ENCODE measurements around the gene PLEKHD1. TPM values are rescaled to one million over a fixed set of nuclear protein-coding genes. Genes with fewer than 3 reads are reported as not detected.
"Not testable (repeated sequence)": the region's sequence is repeated elsewhere in the genome, so short reads cannot be mapped to it uniquely, and the experiment has no call there.

PLEKHD1 gene
- total RNA-seq, 1 donor from 2014 or later, result 0.48 TPM

DNA sequence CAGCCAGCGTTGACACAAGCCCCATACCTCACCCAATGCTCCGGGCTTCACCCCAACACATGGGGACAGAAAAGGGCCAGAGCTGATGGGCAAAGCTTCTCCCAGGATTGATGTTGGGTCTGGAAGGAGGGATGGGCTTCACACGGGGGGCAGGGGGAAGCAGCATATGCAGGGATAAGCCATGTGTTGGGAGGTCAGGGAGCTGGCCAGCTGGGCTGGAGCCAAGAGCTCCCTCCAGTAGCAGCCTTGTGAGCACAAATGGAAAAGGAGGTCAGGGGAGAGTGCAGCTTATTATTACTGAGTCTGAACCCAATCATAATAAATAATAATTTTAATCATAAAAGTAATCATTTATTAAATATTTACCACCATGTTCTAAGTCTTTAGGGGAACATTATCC lies 9.3 kb downstream of the PLEKHD1 start:
- Mint-ChIP-seq H3K36me3 (no peaks in the 10 kb centered on the region), H3K27ac (no peak overlapping the region), H3K4me3 (no peak overlapping the region), H3K27me3 (peaks cover 45% of the 10 kb centered on the region), H3K9me3 (no peaks in the 10 kb centered on the region), H3K4me1 (ENCODE audit: unreplicated experiment) (no peaks in the 10 kb centered on the region)
- DNase-seq (ENCODE audit: extremely low spot score, unreplicated experiment), result no peak
- TF ChIP-seq, protein P1, sequence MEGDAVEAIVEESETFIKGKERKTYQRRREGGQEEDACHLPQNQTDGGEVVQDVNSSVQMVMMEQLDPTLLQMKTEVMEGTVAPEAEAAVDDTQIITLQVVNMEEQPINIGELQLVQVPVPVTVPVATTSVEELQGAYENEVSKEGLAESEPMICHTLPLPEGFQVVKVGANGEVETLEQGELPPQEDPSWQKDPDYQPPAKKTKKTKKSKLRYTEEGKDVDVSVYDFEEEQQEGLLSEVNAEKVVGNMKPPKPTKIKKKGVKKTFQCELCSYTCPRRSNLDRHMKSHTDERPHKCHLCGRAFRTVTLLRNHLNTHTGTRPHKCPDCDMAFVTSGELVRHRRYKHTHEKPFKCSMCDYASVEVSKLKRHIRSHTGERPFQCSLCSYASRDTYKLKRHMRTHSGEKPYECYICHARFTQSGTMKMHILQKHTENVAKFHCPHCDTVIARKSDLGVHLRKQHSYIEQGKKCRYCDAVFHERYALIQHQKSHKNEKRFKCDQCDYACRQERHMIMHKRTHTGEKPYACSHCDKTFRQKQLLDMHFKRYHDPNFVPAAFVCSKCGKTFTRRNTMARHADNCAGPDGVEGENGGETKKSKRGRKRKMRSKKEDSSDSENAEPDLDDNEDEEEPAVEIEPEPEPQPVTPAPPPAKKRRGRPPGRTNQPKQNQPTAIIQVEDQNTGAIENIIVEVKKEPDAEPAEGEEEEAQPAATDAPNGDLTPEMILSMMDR (conservative IDR thresholded peaks at IDR 0.05), result no peak

DNA sequence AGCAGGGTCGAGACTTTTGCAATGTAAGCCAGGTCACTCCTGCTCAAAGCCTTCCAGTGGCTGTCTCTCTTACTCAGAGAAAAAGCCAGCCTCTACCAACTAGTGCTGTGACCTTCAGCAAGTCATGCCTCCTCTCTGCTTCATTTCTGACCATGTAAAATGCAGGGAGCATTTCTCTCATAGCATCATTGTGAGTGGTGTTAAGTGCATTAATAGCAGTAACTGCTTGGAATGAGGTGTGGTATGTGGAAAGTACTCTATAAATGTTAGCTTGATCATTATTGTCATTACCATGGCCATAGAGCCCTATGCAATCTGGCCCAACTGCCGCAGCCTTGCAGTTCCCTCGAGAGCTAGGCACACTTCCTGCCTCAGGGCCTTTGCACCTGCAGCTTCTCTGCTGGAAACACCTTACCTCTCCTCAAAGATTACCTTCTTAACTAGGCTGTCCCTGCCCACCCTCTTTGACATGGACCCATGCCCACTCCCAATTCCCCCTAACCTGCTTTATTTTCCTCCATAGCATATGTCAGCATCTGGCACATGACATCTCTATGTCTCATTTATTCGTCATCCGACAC lies 10.9 kb downstream of the PLEKHD1 start:
- no peaks in the 10 kb centered on the region for H3K9me3 Mint-ChIP-seq
- no peak for DNase-seq (ENCODE audit: extremely low spot score, unreplicated experiment)
- no peak overlapping the region for H3K4me3 Mint-ChIP-seq
- no peaks in the 10 kb centered on the region for H3K36me3 Mint-ChIP-seq
- peaks cover 39% of the 10 kb centered on the region for H3K27me3 Mint-ChIP-seq
- no peaks in the 10 kb centered on the region for H3K4me1 Mint-ChIP-seq (ENCODE audit: unreplicated experiment)
- TF ChIP-seq, protein P1 (conservative IDR thresholded peaks at IDR 0.05), result no peak
- H3K27ac Mint-ChIP-seq, result no peak overlapping the region

DNA sequence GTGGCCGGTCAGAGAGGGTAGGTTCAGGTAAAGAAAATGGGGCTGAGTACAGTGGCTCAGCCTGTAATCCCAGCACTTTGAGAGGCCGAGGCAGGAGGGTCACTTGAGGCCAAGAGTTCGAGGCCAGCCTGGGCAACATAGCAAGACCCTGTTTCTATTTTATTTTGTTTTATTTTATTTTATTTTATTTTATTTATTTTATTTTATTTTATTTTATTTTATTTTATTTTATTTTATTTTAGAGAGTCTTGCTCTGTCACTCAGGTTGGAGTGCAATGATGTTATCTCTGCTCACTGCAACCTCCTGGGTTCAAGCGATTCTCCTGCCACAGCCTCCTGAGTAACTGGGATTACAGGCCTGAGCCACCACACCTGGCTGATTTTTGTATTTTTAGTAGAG lies 13.3 kb downstream of the PLEKHD1 start:
- H3K27me3 Mint-ChIP-seq, result peaks cover 24% of the 10 kb centered on the region
- not testable (repeated sequence) for H3K4me1 Mint-ChIP-seq (ENCODE audit: unreplicated experiment)

DNA sequence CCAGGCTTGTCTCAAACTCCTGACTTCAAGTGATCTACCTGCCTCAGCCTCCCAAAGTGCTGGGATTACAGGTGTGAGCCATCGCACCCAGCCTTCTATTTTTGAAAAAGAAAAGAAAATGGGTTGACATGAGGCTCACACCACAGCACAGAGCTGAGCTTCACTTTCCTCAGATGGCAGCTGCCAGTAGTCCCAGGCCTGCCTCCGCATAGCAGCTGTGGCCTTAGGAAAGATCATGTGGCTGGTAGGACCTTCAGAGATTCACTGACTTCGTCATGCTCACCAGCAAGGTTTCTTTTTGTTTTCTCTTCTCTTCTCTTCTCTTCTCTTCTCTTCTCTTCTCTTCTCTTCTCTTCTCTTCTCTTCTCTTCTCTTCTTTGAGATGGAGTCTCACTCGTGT lies 13.8 kb downstream of the PLEKHD1 start:
- H3K27me3 Mint-ChIP-seq, result peaks cover 22% of the 10 kb centered on the region
- not testable (repeated sequence) for H3K36me3 Mint-ChIP-seq; DNase-seq (ENCODE audit: extremely low spot score, unreplicated experiment); H3K4me1 Mint-ChIP-seq (ENCODE audit: unreplicated experiment); H3K9me3 Mint-ChIP-seq; H3K4me3 Mint-ChIP-seq; H3K27ac Mint-ChIP-seq

More for the DNA sequence above, 13.3 kb downstream of the PLEKHD1 start:
- not testable (repeated sequence) for H3K27ac Mint-ChIP-seq; H3K4me3 Mint-ChIP-seq; DNase-seq (ENCODE audit: extremely low spot score, unreplicated experiment); H3K36me3 Mint-ChIP-seq; H3K9me3 Mint-ChIP-seq

DNA sequence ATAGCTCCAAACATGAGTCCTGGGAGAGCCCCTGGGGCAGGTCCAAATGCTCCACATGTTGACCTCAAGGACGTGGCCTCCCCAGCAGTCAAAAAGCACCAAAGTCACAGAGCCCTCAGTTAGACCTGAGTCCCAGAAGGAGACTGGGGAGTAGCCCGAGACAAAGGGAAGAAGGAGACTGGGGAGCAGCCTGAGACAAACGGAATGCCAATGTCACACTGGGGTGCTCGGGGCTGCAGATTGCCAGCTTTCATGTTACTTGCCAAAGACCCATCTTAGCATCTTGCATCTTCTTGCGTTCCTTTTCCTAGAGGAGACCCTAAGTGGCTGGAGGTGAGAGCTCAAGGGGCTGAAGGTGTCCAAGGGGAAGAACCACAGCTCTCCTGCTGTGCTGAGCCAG lies 14.9 kb downstream of the PLEKHD1 start:
- TF ChIP-seq, protein P1 (conservative IDR thresholded peaks at IDR 0.05), result no peak
- no peak overlapping the region for H3K4me3 Mint-ChIP-seq
- DNase-seq (ENCODE audit: extremely low spot score, unreplicated experiment), result no peak
- H3K27me3 Mint-ChIP-seq, result peaks cover 16% of the 10 kb centered on the region
- no peaks in the 10 kb centered on the region for H3K4me1 Mint-ChIP-seq (ENCODE audit: unreplicated experiment)
- H3K27ac Mint-ChIP-seq, result no peak overlapping the region
- H3K36me3 Mint-ChIP-seq, result no peaks in the 10 kb centered on the region
- no peaks in the 10 kb centered on the region for H3K9me3 Mint-ChIP-seq

DNA sequence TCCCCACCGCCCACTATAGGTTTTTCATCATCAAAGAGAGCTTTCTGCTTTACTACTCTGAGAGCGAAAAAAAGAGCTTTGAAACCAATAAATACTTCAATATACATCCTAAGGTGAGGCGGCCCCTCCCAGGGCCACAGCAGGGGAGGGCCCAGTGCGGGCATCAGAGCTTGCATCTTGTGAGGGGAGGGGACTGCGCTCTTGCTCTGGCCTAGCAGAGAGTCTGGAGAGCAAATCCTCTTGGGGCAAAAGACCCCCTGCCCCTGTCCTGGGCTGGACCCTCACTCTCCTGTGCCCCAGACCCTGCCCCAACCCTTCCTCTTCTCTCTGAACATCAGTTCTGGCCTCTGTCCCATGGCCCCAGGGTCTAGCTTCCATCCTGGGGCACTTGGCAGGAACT lies 15.6 kb downstream of the PLEKHD1 start:
- Mint-ChIP-seq H3K36me3 (no peaks in the 10 kb centered on the region), H3K27ac (no peak overlapping the region), H3K27me3 (peaks cover 13% of the 10 kb centered on the region), H3K4me3 (no peak overlapping the region), H3K9me3 (no peaks in the 10 kb centered on the region), H3K4me1 (ENCODE audit: unreplicated experiment) (no peaks in the 10 kb centered on the region)
- DNase-seq (ENCODE audit: extremely low spot score, unreplicated experiment), result no peak
- TF ChIP-seq, protein P1 (conservative IDR thresholded peaks at IDR 0.05), result no peak

DNA sequence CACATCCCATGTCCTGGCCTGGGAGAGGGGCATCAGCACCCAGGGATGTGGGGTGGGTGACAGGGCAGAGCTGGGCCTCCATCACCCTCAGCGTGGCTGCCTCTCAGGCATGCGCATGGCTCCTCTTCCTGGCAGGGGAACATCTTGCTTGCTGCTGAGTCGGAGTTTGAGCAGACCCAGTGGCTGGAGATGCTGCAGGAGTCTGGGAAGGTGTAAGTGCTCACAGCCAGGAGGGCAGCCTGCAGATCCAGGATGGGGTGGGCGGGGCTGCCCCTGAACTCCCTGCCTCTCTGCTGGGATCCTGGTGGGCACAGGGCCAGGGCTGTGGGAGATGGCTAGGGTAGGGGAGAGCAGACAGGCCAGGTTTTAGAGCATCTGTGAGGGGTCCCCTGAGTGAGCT lies 16.2 kb downstream of the PLEKHD1 start:
- H3K4me3 Mint-ChIP-seq, result no peak overlapping the region
- H3K27me3 Mint-ChIP-seq, result peaks cover 7% of the 10 kb centered on the region
- no peak overlapping the region for H3K27ac Mint-ChIP-seq
- DNase-seq (ENCODE audit: extremely low spot score, unreplicated experiment), result no peak
- H3K36me3 Mint-ChIP-seq, result no peaks in the 10 kb centered on the region
- no peaks in the 10 kb centered on the region for H3K9me3 Mint-ChIP-seq
- TF ChIP-seq, protein P1 (conservative IDR thresholded peaks at IDR 0.05), result no peak
- H3K4me1 Mint-ChIP-seq (ENCODE audit: unreplicated experiment), result no peaks in the 10 kb centered on the region
